HFF-Myc (cell line): ENCODE measurements around the gene CD3D.
A peak's percentile ranks its signal among the peaks of the same experiment; 100 is the strongest.

Experiments
- DNase-seq: peaks from one replicate; pipeline ENCODE4 v3.0.0-alpha.2; 2011; ENCODE audit warnings: low read depth; ENCODE audit errors: extremely low read depth
- H3K4me3 ChIP-seq: replicated peaks from 2 replicates; pipeline ENCODE4 v1.5.1; 2011; ENCODE audit warnings: low read depth, mild to moderate bottlenecking, control low read depth, low read length
- CTCF ChIP-seq: IDR thresholded peaks from 2 replicates; pipeline ENCODE4 v1.5.1; 2012; ENCODE audit warnings: mild to moderate bottlenecking, low read depth, low read length, control low read depth; ENCODE audit errors: missing control alignments

The CD3D gene

GRCh38 chr11:118305726-118306125 is 36.8 kb downstream of the CD3D start:
- TF ChIP-seq CTCF, result no peak
- H3K4me3 ChIP-seq, result no peak overlapping the region
- no peak for DNase-seq

- DNase-seq, result no peak
- TF ChIP-seq CTCF, result no peak
- no peak within 1 kb of the TSS for H3K4me3 ChIP-seq
Measured at GRCh38 chr11:118304568-118305248, 37.8 kb downstream of the CD3D start, which contains the start of gene CD3E. CD3E (plus strand) TSS chr11:118304730; CDS start chr11:118304953, 223 bp downstream.

GRCh38 chr11:118304227-118304567 is 38.3 kb downstream of the CD3D start:
- DNase-seq, result no peak
- no peak for TF ChIP-seq CTCF
- H3K4me3 ChIP-seq, result no peak overlapping the region

GRCh38 chr11:118301600-118302195 is 40.8 kb downstream of the CD3D start:
- DNase-seq, result no peak
- no peak overlapping the region for H3K4me3 ChIP-seq
- TF ChIP-seq CTCF, result no peak

- DNase-seq, result no peak
- no peak overlapping the region for H3K4me3 ChIP-seq
- peak; percentile 61 for TF ChIP-seq CTCF
Measured at GRCh38 chr11:118295815-118296454, 46.6 kb downstream of the CD3D start.

GRCh38 chr11:118295199-118295598 is 47.3 kb downstream of the CD3D start:
- TF ChIP-seq CTCF, result no peak
- no peak for DNase-seq
- H3K4me3 ChIP-seq, result no peak overlapping the region
